Cardiac muscle cell (in vitro differentiated cells and primary cell): Measurements from ENCODE around the gene NOTCH3. TPM values are rescaled to one million over a fixed set of nuclear protein-coding genes. Genes with fewer than 3 reads are reported as not detected.

Source experiments
- DNase-seq, 2 donors: peaks; one replicate each; pipeline versions ENCODE4 v3.0.0 to v3.0.0-alpha.2; 2010 to 2017; ENCODE audit warnings: low read depth in 1 of 2, low spot score in 1 of 2
- H3K27ac ChIP-seq: fragments of 200-600 bp; sonication (generic); 2 replicates; pipeline ENCODE4 v1.5.1; 2016
- H3K27me3 ChIP-seq: fragments of 200-600 bp; sonication (generic); 2 replicates; pipeline ENCODE4 v1.6.0; 2016; ENCODE audit warnings: control low read depth
- H3K36me3 ChIP-seq: fragments of 200-600 bp; sonication (generic); 2 replicates; pipeline ENCODE4 v1.5.1; 2016; ENCODE audit warnings: control low read depth
- H3K4me1 ChIP-seq: fragments of 200-600 bp; sonication (generic); 2 replicates; pipeline ENCODE4 v1.8.1; 2017; ENCODE audit warnings: low read depth, mild to moderate bottlenecking, mixed run types
- H3K4me3 ChIP-seq: fragments of 200-600 bp; sonication (generic); 2 replicates; pipeline ENCODE4 v1.5.1; 2016; ENCODE audit warnings: mild to moderate bottlenecking
- H3K9me3 ChIP-seq: fragments of 200-600 bp; sonication (generic); 2 replicates; pipeline ENCODE4 v1.5.1; 2017; ENCODE audit warnings: low read depth, mild to moderate bottlenecking, control low read depth
- polyA plus RNA-seq: library from polyadenylated mRNA; unstranded; fragments of >200 nt; fragmentation: Nextera tagmentation; extraction: Ambion mirVana; gene quantifications from 2 replicates; pipeline ENCODE4 v1.2.1, GENCODE V29; 2016
- total RNA-seq: library from RNA; depleted of rRNA; stranded (reverse); fragments of >200 nt; gene quantifications from 2 replicates; pipeline ENCODE4 v1.2.3, GENCODE V29; 2016
- TF ChIP-seq, protein P1 (sequence below): IDR thresholded peaks from 2 replicates; pipeline ENCODE4 v1.5.1; 2012; ENCODE audit warnings: low read depth, mild to moderate bottlenecking, low read length

Gene NOTCH3
- total and polyA plus RNA-seq, 2 experiments from 2014 or later: 19.9 to 40.4 TPM

DNA sequence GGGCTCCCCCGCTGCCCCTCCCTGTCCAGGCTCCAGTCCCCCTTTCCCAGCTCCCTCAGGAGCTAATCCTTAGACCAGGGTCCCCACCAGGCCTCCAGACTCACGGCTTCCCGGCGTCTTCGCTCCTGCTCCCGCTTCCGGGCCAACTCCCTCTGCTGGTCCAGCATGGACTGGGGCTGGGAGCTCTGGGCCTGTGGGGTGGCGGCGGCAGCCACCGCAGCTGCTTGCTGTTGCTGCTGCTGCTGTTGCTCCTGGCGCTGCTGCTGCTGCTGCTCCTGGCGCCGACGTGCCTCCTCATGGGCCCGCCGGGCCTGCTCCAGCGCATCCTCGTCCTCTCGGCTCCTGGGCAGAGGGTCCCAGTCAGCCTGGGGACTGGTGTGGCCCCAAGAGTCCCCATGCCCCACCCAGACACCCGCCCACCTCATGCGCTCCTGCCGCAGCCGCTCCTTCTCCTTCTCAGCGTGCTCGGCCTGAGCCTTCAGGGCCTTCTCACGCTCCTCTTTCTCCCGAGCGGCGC, 37.9 kb upstream of the NOTCH3 start:
- peaks cover 41% of the 10 kb centered on the region for H3K36me3 ChIP-seq
- no peak overlapping the region for H3K27ac ChIP-seq
- no peak overlapping the region for H3K4me3 ChIP-seq
- no peak for DNase-seq
- TF ChIP-seq, protein P1, sequence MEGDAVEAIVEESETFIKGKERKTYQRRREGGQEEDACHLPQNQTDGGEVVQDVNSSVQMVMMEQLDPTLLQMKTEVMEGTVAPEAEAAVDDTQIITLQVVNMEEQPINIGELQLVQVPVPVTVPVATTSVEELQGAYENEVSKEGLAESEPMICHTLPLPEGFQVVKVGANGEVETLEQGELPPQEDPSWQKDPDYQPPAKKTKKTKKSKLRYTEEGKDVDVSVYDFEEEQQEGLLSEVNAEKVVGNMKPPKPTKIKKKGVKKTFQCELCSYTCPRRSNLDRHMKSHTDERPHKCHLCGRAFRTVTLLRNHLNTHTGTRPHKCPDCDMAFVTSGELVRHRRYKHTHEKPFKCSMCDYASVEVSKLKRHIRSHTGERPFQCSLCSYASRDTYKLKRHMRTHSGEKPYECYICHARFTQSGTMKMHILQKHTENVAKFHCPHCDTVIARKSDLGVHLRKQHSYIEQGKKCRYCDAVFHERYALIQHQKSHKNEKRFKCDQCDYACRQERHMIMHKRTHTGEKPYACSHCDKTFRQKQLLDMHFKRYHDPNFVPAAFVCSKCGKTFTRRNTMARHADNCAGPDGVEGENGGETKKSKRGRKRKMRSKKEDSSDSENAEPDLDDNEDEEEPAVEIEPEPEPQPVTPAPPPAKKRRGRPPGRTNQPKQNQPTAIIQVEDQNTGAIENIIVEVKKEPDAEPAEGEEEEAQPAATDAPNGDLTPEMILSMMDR: no peak
- no peaks in the 10 kb centered on the region for H3K4me1 ChIP-seq
- H3K27me3 ChIP-seq: no peaks in the 10 kb centered on the region
- no peaks in the 10 kb centered on the region for H3K9me3 ChIP-seq

- no peaks in the 10 kb centered on the region for H3K4me1 ChIP-seq
- DNase-seq: no peak
- H3K27ac ChIP-seq: no peak overlapping the region
- H3K9me3 ChIP-seq: no peaks in the 10 kb centered on the region
- TF ChIP-seq, protein P1: no peak
- no peaks in the 10 kb centered on the region for H3K27me3 ChIP-seq
- H3K4me3 ChIP-seq: no peak overlapping the region
- H3K36me3 ChIP-seq: peaks cover 39% of the 10 kb centered on the region
Observed at GRCh38 chr19:15237759-15238638, 37.2 kb upstream of the NOTCH3 start.

- Histone ChIP-seq H3K36me3 (peaks cover 35% of the 10 kb centered on the region), H3K9me3 (no peaks in the 10 kb centered on the region), H3K4me3 (no peak overlapping the region), H3K4me1 (no peaks in the 10 kb centered on the region), H3K27ac (no peak overlapping the region), H3K27me3 (peaks cover 10% of the 10 kb centered on the region)
- DNase-seq: no peak
- TF ChIP-seq, protein P1: no peak
Observed at GRCh38 chr19:15236886-15237285, 36.1 kb upstream of the NOTCH3 start.

- peaks cover 30% of the 10 kb centered on the region for H3K36me3 ChIP-seq
Observed at GRCh38 chr19:15235781-15236180, 35.0 kb upstream of the NOTCH3 start.

GRCh38 chr19:15234431-15235130, 33.8 kb upstream of the NOTCH3 start:
- H3K4me3 ChIP-seq: no peak overlapping the region
- no peak overlapping the region for H3K27ac ChIP-seq
- TF ChIP-seq, protein P1: no peak
- no peaks in the 10 kb centered on the region for H3K9me3 ChIP-seq
- no peak for DNase-seq
- H3K4me1 ChIP-seq: no peaks in the 10 kb centered on the region
- peaks cover 27% of the 10 kb centered on the region for H3K36me3 ChIP-seq
- H3K27me3 ChIP-seq: peaks cover 14% of the 10 kb centered on the region

More at GRCh38 chr19:15235781-15236180, 35.0 kb upstream of the NOTCH3 start:
- Histone ChIP-seq H3K9me3 (no peaks in the 10 kb centered on the region), H3K27ac (no peak overlapping the region), H3K4me3 (no peak overlapping the region), H3K27me3 (peaks cover 14% of the 10 kb centered on the region), H3K4me1 (no peaks in the 10 kb centered on the region)
- no peak for DNase-seq
- TF ChIP-seq, protein P1: no peak
